WTC11 (cell line): ENCODE data around the gene ATF7IP. TPM values are rescaled to one million over a fixed set of nuclear protein-coding genes. Genes with fewer than 3 reads are reported as not detected.
"Not testable (repeated sequence)": the region's sequence is repeated elsewhere in the genome, so short reads cannot be mapped to it uniquely, and the experiment has no call there.

ENCODE experiments used
- ATAC-seq: fragments of 200-7000 bp; cut with Tn5 transposase; 2 replicates; pipeline ENCODE4 v1.10.0; 2021; ENCODE audit warnings: mild to moderate bottlenecking, moderate library complexity
- CTCF ChIA-PET: fragments of 300-600 bp; sonication (Branson Sonifier 250); formaldehyde crosslinking; loops from one replicate; lab custom pipeline; 2021; ENCODE audit warnings: antibody characterized with exemption; lab: Charles Lee
- POLR2A ChIA-PET: fragments of 350-600 bp; sonication (Branson Sonifier 250); formaldehyde crosslinking; loops from one replicate; lab custom pipeline; 2021; ENCODE audit warnings: antibody characterized with exemption; lab: Charles Lee
- DNase-seq: peaks from one replicate; pipeline ENCODE4 v3.0.0; 2021; ENCODE audit warnings: low spot score
- H3K27ac Mint-ChIP-seq: 2 replicates; pipeline ENCODE4 v1.8.0; 2021; ENCODE audit warnings: mixed read lengths
- H3K27me3 Mint-ChIP-seq: 2 replicates; pipeline ENCODE4 v1.8.0; 2021; ENCODE audit warnings: low read depth, mild to moderate bottlenecking, moderate library complexity, mixed read lengths
- H3K36me3 Mint-ChIP-seq: 2 replicates; pipeline ENCODE4 v1.8.0; 2021; ENCODE audit warnings: mixed read lengths
- H3K4me1 Mint-ChIP-seq: 2 replicates; pipeline ENCODE4 v1.8.0; 2022; ENCODE audit warnings: mixed read lengths
- H3K4me3 Mint-ChIP-seq: 2 replicates; pipeline ENCODE4 v1.8.0; 2021; ENCODE audit warnings: mild to moderate bottlenecking, moderate library complexity, mixed read lengths
- H3K9me3 Mint-ChIP-seq: 2 replicates; pipeline ENCODE4 v1.8.0; 2021; ENCODE audit warnings: mixed read lengths
- ATF6 ChIP-seq: sonication (generic); formaldehyde crosslinking; IDR thresholded peaks from 2 replicates; pipeline ENCODE4 v1.8.1; 2023; ENCODE audit warnings: mild to moderate bottlenecking, missing genetic modification reagents
- ELF4 ChIP-seq: sonication (generic); formaldehyde crosslinking; IDR thresholded peaks from 2 replicates; pipeline ENCODE4 v1.8.1; 2022; ENCODE audit warnings: low read depth, mild to moderate bottlenecking, moderate library complexity, missing genetic modification reagents
- ERG ChIP-seq: fragments of 250-450 bp; sonication (Bioruptor Pico); IDR thresholded peaks from 2 replicates; pipeline ENCODE4 v1.8.0; 2021; ENCODE audit warnings: mild to moderate bottlenecking
- JAZF1 ChIP-seq: fragments of 250-450 bp; sonication (Bioruptor Pico); IDR thresholded peaks from 2 replicates; pipeline ENCODE4 v1.9.0; 2021; ENCODE audit warnings: moderate library complexity, mild to moderate bottlenecking, inconsistent platforms
- PRDM15 ChIP-seq: sonication (generic); formaldehyde crosslinking; IDR thresholded peaks from 2 replicates; pipeline ENCODE4 v1.8.0; 2022; ENCODE audit warnings: missing genetic modification reagents
- ZNF121 ChIP-seq: sonication (generic); formaldehyde crosslinking; IDR thresholded peaks from 2 replicates; pipeline ENCODE4 v1.8.0; 2023; ENCODE audit warnings: missing genetic modification reagents
- ZNF396 ChIP-seq: fragments of 250-450 bp; sonication (Bioruptor Pico); IDR thresholded peaks from 2 replicates; pipeline ENCODE4 v1.8.0; 2021; ENCODE audit warnings: mild to moderate bottlenecking, moderate library complexity, borderline replicate concordance
- ZNF512 ChIP-seq: sonication (generic); formaldehyde crosslinking; IDR thresholded peaks from 2 replicates; pipeline ENCODE4 v1.8.1; 2022; ENCODE audit warnings: missing genetic modification reagents, borderline replicate concordance
- ZNF671 ChIP-seq: fragments of 250-450 bp; sonication (Bioruptor Pico); IDR thresholded peaks from 2 replicates; pipeline ENCODE4 v1.8.0; 2021; ENCODE audit warnings: mild to moderate bottlenecking
- total RNA-seq: library from RNA; stranded (reverse); gene quantifications from 3 replicates; pipeline ENCODE4 v1.2.3, GENCODE V29; 2021

The ATF7IP gene
- total RNA-seq, 1 experiment from 2014 or later = 141 TPM

DNA sequence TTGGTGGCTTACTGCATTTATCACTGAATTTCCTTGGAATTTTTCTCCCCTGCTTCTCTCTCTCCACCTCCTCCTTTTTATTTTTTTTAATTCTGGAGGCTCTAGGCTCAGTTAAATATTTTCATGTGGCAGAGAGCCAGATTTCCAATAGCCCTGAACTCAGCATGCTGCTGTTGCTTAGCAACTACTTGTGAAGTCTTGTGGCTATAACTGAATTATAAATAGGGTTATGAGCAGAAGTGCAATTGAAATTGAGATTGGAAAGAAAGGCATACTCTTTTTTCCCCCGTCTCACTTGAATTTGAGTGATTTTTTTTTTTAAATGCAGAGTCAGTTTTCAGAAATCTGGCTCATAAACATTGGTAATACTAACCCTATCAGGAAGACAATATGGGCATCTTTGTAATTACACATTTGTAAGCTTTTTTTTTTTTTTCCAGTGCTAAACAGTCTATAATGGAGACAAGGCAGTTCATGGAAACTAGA lies 38.3 kb downstream of the ATF7IP start (continued):
- no peak for TF ChIP-seq PRDM15
- TF ChIP-seq ZNF396 (CRISPR knock-in tag) = no peak

GRCh38 chr12:14405407-14405806 lies 39.9 kb downstream of the ATF7IP start:
- H3K4me3 Mint-ChIP-seq, H3K9me3 Mint-ChIP-seq, DNase-seq, H3K27me3 Mint-ChIP-seq, CTCF ChIA-PET, H3K27ac Mint-ChIP-seq, POLR2A ChIA-PET, ATAC-seq, H3K36me3 Mint-ChIP-seq: not testable (repeated sequence)
- peak; percentile 94 for TF ChIP-seq ZNF121 (CRISPR knock-in tag)
- peaks cover 48% of the 10 kb centered on the region for H3K4me1 Mint-ChIP-seq

GRCh38 chr12:14408208-14408607 lies 42.7 kb downstream of the ATF7IP start:
- H3K4me1 Mint-ChIP-seq = peaks cover 42% of the 10 kb centered on the region
- no peak overlapping the region for H3K4me3 Mint-ChIP-seq
- H3K36me3 Mint-ChIP-seq = peaks cover 3% of the 10 kb centered on the region; the same call in 1 of the 2 replicates
- CTCF ChIA-PET = no interaction called here
- no peak; the same call in 1 of the 2 replicates for ATAC-seq
- TF ChIP-seq JAZF1 (CRISPR knock-in tag) (no peak), ERG (no peak), ELF4 (CRISPR knock-in tag) (no peak), ATF6 (CRISPR knock-in tag) (no peak)
- TF ChIP-seq, all 79 proteins: peak for 0
- peak overlapping the region; percentile 74; the same call in 1 of the 2 replicates for H3K27ac Mint-ChIP-seq
- DNase-seq = no peak
- no peaks in the 10 kb centered on the region for H3K9me3 Mint-ChIP-seq
- H3K27me3 Mint-ChIP-seq = no peaks in the 10 kb centered on the region
- POLR2A ChIA-PET = no interaction called here

DNA sequence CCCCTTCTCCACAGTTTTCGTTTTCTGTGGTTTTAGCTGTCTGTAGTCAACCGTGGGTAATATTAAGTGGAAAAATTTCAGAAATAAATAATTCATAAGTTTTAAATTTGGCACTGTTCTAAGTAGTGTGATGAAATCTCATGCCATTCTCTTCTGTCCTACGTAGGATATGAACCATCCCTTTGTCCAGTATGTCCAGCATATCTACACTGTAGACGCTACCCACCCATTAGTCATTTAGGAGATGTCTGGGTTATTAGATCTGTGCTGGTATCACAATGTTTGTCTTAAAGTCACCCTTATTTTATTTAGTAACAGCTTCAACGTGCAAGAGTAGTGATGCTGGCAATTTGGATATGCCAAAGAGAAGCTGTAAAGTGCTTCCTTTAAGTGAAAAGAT lies 44.7 kb downstream of the ATF7IP start:
- Mint-ChIP-seq H3K27ac (no peak overlapping the region), H3K4me3 (no peak overlapping the region), H3K27me3 (no peaks in the 10 kb centered on the region), H3K4me1 (peaks cover 45% of the 10 kb centered on the region), H3K9me3 (no peaks in the 10 kb centered on the region), H3K36me3 (peaks cover 3% of the 10 kb centered on the region; the same call in 1 of the 2 replicates)
- TF ChIP-seq ZNF512 (CRISPR knock-in tag) (no peak), ERG (no peak), ZNF671 (no peak), PRDM15 (no peak)
- no peak for ATAC-seq
- CTCF ChIA-PET = no interaction called here
- POLR2A ChIA-PET = interaction anchor here (0.6 kb wide), 1 partner anchor 9 kb away, joined by 3 read pairs; no protein-coding TSS in a partner anchor
- no peak for DNase-seq
